H9 (cell line): ENCODE results near the gene ARHGEF10L. TPM values are rescaled to one million over a fixed set of nuclear protein-coding genes. Genes with fewer than 3 reads are reported as not detected.

Experiments
- DNase-seq: peaks from one replicate; pipeline ENCODE4 v3.0.0-alpha.2; 2017
- H2AFZ ChIP-seq: one replicate; pipeline ENCODE4 v1.6.1; 2013; ENCODE audit warnings: mild to moderate bottlenecking, low read length, control low read depth, moderate library complexity
- H2AK5ac ChIP-seq: 2 replicates; pipeline ENCODE4 v1.6.1; 2013; ENCODE audit warnings: low read length, control low read depth, mixed read lengths; ENCODE audit not compliant: insufficient read length
- H2BK120ac ChIP-seq: one replicate; pipeline ENCODE4 v1.6.1; 2013; ENCODE audit warnings: low read depth, mild to moderate bottlenecking, low read length, control low read depth, inconsistent platforms; ENCODE audit not compliant: poor library complexity, severe bottlenecking
- H2BK12ac ChIP-seq: 2 replicates; pipeline ENCODE4 v1.6.1; 2013; ENCODE audit warnings: low read length, control low read depth, mixed read lengths, low read depth; ENCODE audit not compliant: insufficient read length
- H2BK15ac ChIP-seq: 2 replicates; pipeline ENCODE4 v1.6.1; 2013; ENCODE audit warnings: low read depth, low read length, control low read depth
- H2BK20ac ChIP-seq: one replicate; pipeline ENCODE4 v1.6.1; 2013; ENCODE audit warnings: low read depth, mild to moderate bottlenecking, low read length, control low read depth, inconsistent platforms; ENCODE audit not compliant: poor library complexity, severe bottlenecking
- H2BK5ac ChIP-seq: 2 replicates; pipeline ENCODE4 v1.6.1; 2013; ENCODE audit warnings: low read length, control low read depth, mixed read lengths; ENCODE audit not compliant: insufficient read length
- H3K14ac ChIP-seq: 2 replicates; pipeline ENCODE4 v1.6.1; 2013; ENCODE audit warnings: low read length, control low read depth; ENCODE audit not compliant: insufficient read depth
- H3K18ac ChIP-seq: 2 replicates; pipeline ENCODE4 v1.6.1; 2013; ENCODE audit warnings: low read depth, mild to moderate bottlenecking, mixed read lengths, low read length, control low read depth; ENCODE audit not compliant: insufficient read length
- H3K23ac ChIP-seq: 2 replicates; pipeline ENCODE4 v1.6.1; 2013; ENCODE audit warnings: low read length, control low read depth, mixed read lengths, low read depth; ENCODE audit not compliant: insufficient read length
- H3K23me2 ChIP-seq: 2 replicates; pipeline ENCODE4 v1.6.1; 2013; ENCODE audit warnings: low read depth, mild to moderate bottlenecking, mixed read lengths, low read length, control low read depth; ENCODE audit not compliant: insufficient read length, poor library complexity, severe bottlenecking
- H3K27ac ChIP-seq: 2 replicates; pipeline ENCODE4 v1.5.1; 2013; ENCODE audit warnings: low read length, control low read depth, mixed read lengths, low read depth; ENCODE audit not compliant: insufficient read length
- H3K27me3 ChIP-seq: 2 replicates; pipeline ENCODE4 v1.6.1; 2013; ENCODE audit warnings: low read length, control low read depth, inconsistent platforms; ENCODE audit not compliant: insufficient read depth
- H3K4ac ChIP-seq: 2 replicates; pipeline ENCODE4 v1.6.1; 2013; ENCODE audit warnings: low read depth, mild to moderate bottlenecking, control low read depth, inconsistent platforms, low read length, moderate library complexity
- H3K4me1 ChIP-seq: 2 replicates; pipeline ENCODE4 v1.6.1; 2013; ENCODE audit warnings: low read length, control low read depth, inconsistent platforms; ENCODE audit not compliant: insufficient read depth
- H3K4me2 ChIP-seq: 2 replicates; pipeline ENCODE4 v1.6.1; 2013; ENCODE audit warnings: low read length, control low read depth, mixed read lengths; ENCODE audit not compliant: insufficient read length, insufficient read depth
- H3K56ac ChIP-seq: 2 replicates; pipeline ENCODE4 v1.6.1; 2013; ENCODE audit warnings: low read depth, mild to moderate bottlenecking, mixed read lengths, low read length, control low read depth; ENCODE audit not compliant: insufficient read length
- H3K79me1 ChIP-seq: 2 replicates; pipeline ENCODE4 v1.6.1; 2013; ENCODE audit warnings: low read depth, mild to moderate bottlenecking, moderate library complexity, low read length, control low read depth, inconsistent platforms; ENCODE audit not compliant: insufficient read depth, poor library complexity, severe bottlenecking
- H3K79me2 ChIP-seq: 2 replicates; pipeline ENCODE4 v1.6.1; 2013; ENCODE audit warnings: low read length, control low read depth, inconsistent platforms; ENCODE audit not compliant: insufficient read depth
- H3K9ac ChIP-seq: 2 replicates; pipeline ENCODE4 v1.6.1; 2013; ENCODE audit warnings: low read length, control low read depth, mixed read lengths; ENCODE audit not compliant: insufficient read length; ENCODE audit errors: extremely low read depth
- H3K9me3 ChIP-seq: one replicate; pipeline ENCODE4 v1.6.1; 2013; ENCODE audit warnings: low read depth, low read length, inconsistent platforms; ENCODE audit not compliant: control insufficient read depth
- H3T11ph ChIP-seq: one replicate; pipeline ENCODE4 v1.6.1; 2013; ENCODE audit warnings: mild to moderate bottlenecking, low read length, control low read depth, inconsistent platforms
- H4K20me1 ChIP-seq: one replicate; pipeline ENCODE4 v1.6.1; 2013; ENCODE audit not compliant: control insufficient read depth, insufficient read length, insufficient read depth
- H4K5ac ChIP-seq: 2 replicates; pipeline ENCODE4 v1.6.1; 2013; ENCODE audit warnings: low read depth, mild to moderate bottlenecking, mixed read lengths, low read length, control low read depth; ENCODE audit not compliant: insufficient read length
- H4K8ac ChIP-seq: replicated peaks from 2 replicates; pipeline ENCODE4 v1.6.1; 2013; ENCODE audit warnings: low read length, control low read depth, mixed read lengths, low read depth; ENCODE audit not compliant: insufficient read length
- H4K91ac ChIP-seq: 2 replicates; pipeline ENCODE4 v1.6.1; 2013; ENCODE audit warnings: low read depth, mild to moderate bottlenecking, moderate library complexity, mixed read lengths, low read length, control low read depth; ENCODE audit not compliant: insufficient read length
- H3K27ac Mint-ChIP-seq, 3 experiments: 2 replicates in 2 of 3; 3 replicates in 1 of 3; pipeline ENCODE4 v1.8.0; 2020 to 2021; ENCODE audit warnings: mixed read lengths in 3 of 3, mild to moderate bottlenecking in 1 of 3, moderate library complexity in 1 of 3
- H3K27me3 Mint-ChIP-seq: 2 replicates; pipeline ENCODE4 v1.8.0; 2021; ENCODE audit warnings: low read depth, mild to moderate bottlenecking, moderate library complexity, mixed read lengths
- H3K36me3 Mint-ChIP-seq, 3 experiments: 2 replicates in 2 of 3; 3 replicates in 1 of 3; pipeline ENCODE4 v1.8.0; 2020 to 2021; ENCODE audit warnings: low read depth in 3 of 3, mixed read lengths in 3 of 3; ENCODE audit not compliant: insufficient read depth in 1 of 3
- H3K4me1 Mint-ChIP-seq, 2 experiments: 2 replicates each; pipeline ENCODE4 v1.8.0; 2020; ENCODE audit warnings: mixed read lengths in 2 of 2
- H3K4me3 Mint-ChIP-seq, 2 experiments: 2 replicates in 1 of 2; 3 replicates in 1 of 2; pipeline ENCODE4 v1.8.0; 2020 to 2021; ENCODE audit warnings: mild to moderate bottlenecking in 2 of 2, mixed read lengths in 2 of 2, moderate library complexity in 1 of 2
- H3K9me3 Mint-ChIP-seq, 2 experiments: 2 replicates in 1 of 2; 3 replicates in 1 of 2; pipeline ENCODE4 v1.8.0; 2020; ENCODE audit warnings: mild to moderate bottlenecking in 2 of 2, mixed read lengths in 2 of 2, moderate library complexity in 1 of 2
- CTCF ChIP-seq: fragments of 200-600 bp; sonication (generic); conservative IDR thresholded peaks from 3 replicates; pipeline ENCODE4 v1.8.0; 2021; ENCODE audit warnings: antibody characterized with exemption, mild to moderate bottlenecking
- WGBS: extraction: QIAGEN DNeasy Blood & Tissue Kit; methylation state at CpG from one replicate; pipeline ENCODE4 v1.1.7; 2013; ENCODE audit warnings: missing lambda C conversion rate, low lambda C conversion rate, mixed read lengths; ENCODE audit not compliant: insufficient read length; ENCODE audit errors: extremely low coverage; 5-methylcytosine and 5-hydroxymethylcytosine counted together
- total RNA-seq: library from RNA; stranded (reverse); gene quantifications from 2 replicates; pipeline ENCODE4 v1.2.1, GENCODE V29; 2021

ARHGEF10L gene
- total RNA-seq, 1 experiment from 2014 or later, result 20.2 TPM

- Histone ChIP-seq H3K4me2 (no peak overlapping the region), H2BK5ac (no peak overlapping the region), H3K23me2 (no peaks in the 10 kb centered on the region), H3K9me3 (no peaks in the 10 kb centered on the region), H3K27me3 (no peaks in the 10 kb centered on the region), H3K79me1 (no peaks in the 10 kb centered on the region), H2BK20ac (no peak overlapping the region), H4K20me1 (no peaks in the 10 kb centered on the region), H3K4me1 (no peaks in the 10 kb centered on the region), H3K79me2 (no peaks in the 10 kb centered on the region), H3K23ac (no peak overlapping the region), H3K4ac (no peak overlapping the region), H2BK15ac (no peak overlapping the region), H4K5ac (no peak overlapping the region), H3K27ac (no peak overlapping the region), H3T11ph (no peak overlapping the region), H3K9ac (no peak overlapping the region), H2BK12ac (no peak overlapping the region), H4K8ac (no peak overlapping the region), H3K56ac (no peak overlapping the region), H2AK5ac (no peak overlapping the region), H3K18ac (no peak overlapping the region), H2AFZ (no peak overlapping the region), H4K91ac (no peak overlapping the region), H3K14ac (no peak overlapping the region), H2BK120ac (no peak overlapping the region)
- H3K27me3 Mint-ChIP-seq, result no peaks in the 10 kb centered on the region
- H3K4me3 Mint-ChIP-seq, result no peak overlapping the region
- H3K4me1 Mint-ChIP-seq, result peaks cover 2 to 4% of the 10 kb centered on the region in 2 experiments; a peak in 1 of 4 replicates
- no peaks in the 10 kb centered on the region for H3K36me3 Mint-ChIP-seq
- no peak overlapping the region for H3K27ac Mint-ChIP-seq
- H3K9me3 Mint-ChIP-seq, result no peaks in the 10 kb centered on the region
- no peak for TF ChIP-seq CTCF
- no peak for DNase-seq
- WGBS, result no CpG with 5 or more reads among the region's 3 CpGs
Observed at GRCh38 chr1:17510138-17510537, 29.4 kb upstream of the ARHGEF10L start.
